ENCODE measurements around the gene RBM33.

- TF ChIP-seq EZH2 (IDR thresholded peaks at IDR 0.05; ENCODE audit: borderline replicate concordance, low read depth, low read length, severe bottlenecking): no peak
- no peak for TF ChIP-seq CTCF (IDR thresholded peaks at IDR 0.05; ENCODE audit: borderline replicate concordance, extremely low read depth, low read length, poor library complexity, severe bottlenecking)
These were observed 5.1 kb downstream of the RBM33 start for GRCh38 chr7:155649588-155649987.
